ENCODE data around the gene TCEAL9.

TCEAL9 gene, protein sequence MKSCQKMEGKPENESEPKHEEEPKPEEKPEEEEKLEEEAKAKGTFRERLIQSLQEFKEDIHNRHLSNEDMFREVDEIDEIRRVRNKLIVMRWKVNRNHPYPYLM

GRCh38 chrX:103356130-103356798, at the start of gene TCEAL9:
Gene TCEAL9 (plus strand): TSS chrX:103356506. CDS start chrX:103357685, 1,179 bp downstream.
- DNase-seq (ENCODE audit: low read depth): peak; percentile 68
- peak within 1 kb of the TSS; percentile 84 for H3K4me3 ChIP-seq (ENCODE audit: low read length)
- TF ChIP-seq CTCF (conservative IDR thresholded peaks at IDR 0.05; ENCODE audit: low read length): no peak

- H3K4me3 ChIP-seq (ENCODE audit: low read length): no peak overlapping the region
- TF ChIP-seq CTCF (conservative IDR thresholded peaks at IDR 0.05; ENCODE audit: low read length): no peak
- no peak for DNase-seq (ENCODE audit: low read depth)
These were observed 46.3 kb upstream of the TCEAL9 start for GRCh38 chrX:103309860-103310554.

DNA sequence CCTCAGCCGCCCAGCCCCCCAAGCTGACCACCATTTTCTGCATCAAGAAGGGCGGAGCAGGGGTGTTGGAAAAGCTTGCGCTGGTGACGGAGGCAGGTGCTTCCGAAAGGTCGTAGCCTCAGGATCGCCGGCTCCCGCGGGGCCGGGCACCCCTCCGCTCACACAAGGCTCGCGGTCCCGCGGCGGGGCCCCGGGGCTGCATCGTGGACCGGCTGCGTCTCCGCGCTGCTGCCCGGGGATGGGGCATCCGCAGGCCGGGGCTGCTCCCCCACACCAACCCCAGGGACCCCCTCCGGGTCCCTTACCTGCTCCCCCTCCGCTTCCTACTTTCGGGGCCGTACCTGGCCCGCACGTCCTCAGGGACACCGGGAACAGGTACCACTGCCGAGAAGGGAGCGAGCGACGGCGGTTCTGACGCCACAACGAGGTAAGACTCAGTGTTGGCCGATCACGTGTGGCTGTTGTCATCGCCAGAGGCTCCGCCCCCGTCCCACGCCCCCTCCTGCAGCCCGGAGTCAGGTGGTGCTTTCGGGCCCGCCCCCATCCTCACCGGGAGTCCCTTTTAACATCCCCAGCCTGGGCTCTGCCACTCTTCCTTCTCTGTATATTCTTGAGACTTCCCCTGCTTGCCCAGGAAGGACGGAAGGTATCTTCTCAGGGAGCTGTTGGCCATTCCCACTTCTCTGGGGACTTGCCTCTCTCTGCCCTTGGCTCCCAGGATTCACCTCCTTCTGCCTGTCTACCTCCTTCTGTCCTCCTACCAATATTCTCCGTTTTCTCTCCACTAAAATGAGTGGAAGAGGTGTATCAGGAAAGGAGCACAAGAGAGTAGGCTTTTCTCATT, 45.5 kb upstream of the TCEAL9 start, which contains the start of gene BEX2:
TSS of gene BEX2 (minus strand) at position 436 of the 844 bp plus-strand sequence. CDS start 1,014 bp downstream, outside the sequence.
- H3K4me3 ChIP-seq (ENCODE audit: low read length): peak within 1 kb of the TSS; percentile 17; the same call in 1 of the 2 replicates
- no peak for DNase-seq (ENCODE audit: low read depth)
- no peak for TF ChIP-seq CTCF (conservative IDR thresholded peaks at IDR 0.05; ENCODE audit: low read length)

GRCh38 chrX:103311399-103311780, 44.9 kb upstream of the TCEAL9 start:
- TF ChIP-seq CTCF (conservative IDR thresholded peaks at IDR 0.05; ENCODE audit: low read length): no peak
- no peak overlapping the region for H3K4me3 ChIP-seq (ENCODE audit: low read length)
- no peak for DNase-seq (ENCODE audit: low read depth)

DNA sequence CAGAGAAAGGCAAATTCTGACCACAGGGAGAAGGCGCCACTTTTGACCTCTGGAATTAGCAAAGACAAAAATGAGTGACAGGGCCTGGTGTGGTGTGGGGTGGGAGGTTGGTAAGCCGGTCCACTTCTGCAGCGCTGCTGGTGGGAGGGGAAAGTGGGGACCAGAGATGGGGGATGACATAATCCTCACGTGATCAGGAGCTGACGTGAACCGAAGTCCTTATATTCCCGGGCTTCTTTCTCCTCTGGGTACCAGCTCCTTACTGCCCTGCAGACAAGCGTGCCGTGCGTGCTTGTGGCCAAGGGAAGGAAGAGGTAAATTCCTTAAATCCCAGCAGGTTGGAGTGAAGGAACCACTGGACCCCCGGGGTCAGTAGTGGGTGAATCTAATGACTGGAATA, 26.3 kb upstream of the TCEAL9 start, which contains the start of gene TCEAL7:
TSS of gene TCEAL7 (plus strand) at position 249 of the 400 bp plus-strand sequence. CDS start 1,165 bp downstream, outside the sequence.
- TF ChIP-seq CTCF (conservative IDR thresholded peaks at IDR 0.05; ENCODE audit: low read length): no peak
- H3K4me3 ChIP-seq (ENCODE audit: low read length): peak within 1 kb of the TSS; percentile 43
- DNase-seq (ENCODE audit: low read depth): peak; percentile 23

DNA sequence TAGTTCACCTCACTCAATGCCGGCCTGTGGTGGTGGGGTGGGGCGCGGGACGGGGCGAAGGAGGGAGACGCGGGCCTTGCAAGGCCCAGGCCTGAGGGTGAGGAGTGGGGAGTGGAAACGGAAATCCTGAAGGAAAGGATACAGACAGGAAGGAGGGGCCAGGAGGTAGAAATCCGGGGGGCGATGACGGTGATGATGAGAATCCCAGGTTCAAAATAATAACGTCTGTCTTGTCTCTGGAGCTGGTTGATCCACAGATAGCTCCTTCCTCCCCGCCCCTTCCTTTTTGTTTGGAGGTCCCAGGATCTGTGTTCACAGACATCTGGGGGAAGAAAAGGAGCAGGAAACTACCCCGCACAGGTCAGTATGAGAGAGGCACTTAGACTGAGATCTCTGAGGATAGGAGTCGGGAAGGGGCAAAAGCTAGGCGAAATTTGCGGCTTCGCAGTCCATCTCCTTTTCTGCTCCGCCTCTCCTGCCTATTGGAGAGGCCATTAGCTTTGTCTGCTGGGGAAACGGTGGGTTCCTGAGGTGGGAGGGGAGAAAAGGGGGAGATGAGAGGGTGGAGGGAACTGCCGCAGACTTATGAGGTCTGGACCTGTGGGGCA, 25.5 kb upstream of the TCEAL9 start:
- no peak for TF ChIP-seq CTCF (conservative IDR thresholded peaks at IDR 0.05; ENCODE audit: low read length)
- DNase-seq (ENCODE audit: low read depth): no peak
- H3K4me3 ChIP-seq (ENCODE audit: low read length): peak overlapping the region; percentile 43
